HG03060 (cell line): ENCODE results near the gene KCNN2.

Experiments
- ATAC-seq: cut with Tn5 transposase; IDR thresholded peaks from one replicate; pipeline ENCODE4 v1.9.1; 2021; ENCODE audit warnings: low read depth, moderate number of reproducible peaks; ENCODE audit not compliant: unreplicated experiment

KCNN2 gene

DNA sequence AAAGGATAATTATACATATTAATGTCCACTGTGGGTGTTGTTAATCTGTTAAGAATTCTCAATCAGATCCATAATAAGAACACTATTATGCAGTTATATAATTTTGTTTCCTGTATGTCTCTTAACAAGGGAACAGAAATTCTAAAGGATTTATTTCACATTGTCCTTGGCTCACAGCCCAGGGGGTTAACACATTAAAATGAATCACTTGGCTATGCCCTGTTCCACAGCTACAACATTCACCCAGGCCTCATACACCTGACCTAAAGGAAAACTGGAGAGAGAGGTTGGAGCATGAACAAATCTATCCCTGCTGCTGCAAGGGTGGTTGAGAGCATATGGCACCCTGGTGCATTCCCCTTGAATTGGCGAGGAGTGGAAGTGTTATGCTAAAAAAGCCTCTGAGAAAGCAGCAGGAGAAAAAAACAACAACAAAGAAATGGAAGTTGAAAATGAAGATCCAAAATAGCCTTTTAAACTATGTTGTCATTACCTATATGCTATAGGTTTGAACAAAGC, 116.0 kb downstream of the KCNN2 start:
- ATAC-seq = no peak

DNA sequence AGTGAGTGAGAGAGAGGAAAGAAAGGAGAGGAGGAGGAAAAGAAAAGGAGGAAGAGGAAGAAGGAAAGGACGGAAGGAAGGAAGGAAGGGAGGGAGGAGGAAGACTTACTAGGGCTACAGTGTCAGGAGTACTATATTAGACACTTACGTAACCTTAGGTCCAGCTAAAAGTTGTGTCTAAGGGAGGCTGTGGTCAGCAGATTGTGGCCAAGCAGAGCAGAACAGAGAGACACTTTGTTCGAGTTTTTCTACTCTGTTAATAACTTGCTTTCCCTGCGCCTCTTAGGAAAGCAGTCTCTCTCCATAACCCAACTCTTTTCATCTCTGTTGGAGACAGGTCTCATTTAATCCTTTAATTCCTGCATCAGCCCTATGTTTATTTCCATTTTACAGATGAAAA, 138.9 kb downstream of the KCNN2 start:
- ATAC-seq = no peak

DNA sequence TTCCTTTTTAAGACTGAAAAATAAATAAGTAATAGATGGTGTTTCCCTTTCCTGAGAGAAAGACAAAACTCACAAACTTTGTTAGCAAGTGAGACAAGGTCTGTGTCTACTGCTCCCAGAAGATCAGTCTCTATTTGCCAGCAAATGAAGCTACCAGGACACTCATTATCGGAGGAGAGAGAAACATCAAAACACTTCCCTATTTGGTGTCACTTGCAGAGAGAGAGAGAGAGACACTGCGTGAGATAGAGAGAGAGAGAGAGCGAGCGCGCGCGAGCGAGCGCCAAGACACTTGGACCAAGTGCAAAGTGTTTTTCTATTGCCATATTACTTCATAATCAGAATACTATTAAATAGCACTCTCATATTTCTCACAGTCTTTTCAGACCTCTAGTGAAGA, 142.7 kb downstream of the KCNN2 start:
- ATAC-seq = no peak

- no peak for ATAC-seq
Observed at GRCh38 chr5:114524221-114524620, 162.4 kb downstream of the KCNN2 start.

DNA sequence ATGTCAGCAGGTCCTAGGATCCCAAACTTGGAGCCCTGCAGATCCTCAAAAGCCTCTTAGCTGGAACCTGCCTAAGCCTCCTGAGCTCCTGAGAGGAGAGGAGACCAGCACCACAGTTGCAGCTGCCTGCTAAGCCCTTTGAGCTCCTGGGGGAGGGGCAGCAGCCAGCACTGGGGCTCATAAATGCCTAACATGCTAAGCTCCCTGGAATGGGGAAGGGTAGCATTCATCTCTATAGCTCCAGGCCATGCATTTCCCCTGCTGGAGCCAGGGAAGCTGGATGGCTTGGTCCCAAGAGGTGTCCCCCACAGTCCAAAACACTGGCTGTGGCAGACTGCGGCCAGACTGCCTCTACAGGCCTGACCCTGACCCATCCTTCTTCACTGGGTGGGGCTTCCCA, 182.7 kb downstream of the KCNN2 start:
- ATAC-seq = no peak
